Central memory CD8-positive, alpha-beta T cell (primary cell): ENCODE measurements around the gene FAXDC2.

ENCODE experiments used
- ATAC-seq: fragments of 150-1000 bp; cut with Tn5 transposase; replicated peaks from 2 replicates; pipeline ENCODE4 v1.10.0; 2022; ENCODE audit warnings: mild to moderate bottlenecking, moderate FRiP score, moderate number of reproducible peaks; ENCODE audit not compliant: poor library complexity, severe bottlenecking; ENCODE audit errors: extremely low read depth
- DNase-seq, 2 donors: peaks; one replicate each; pipeline ENCODE4 v3.0.0; 2021; ENCODE audit warnings: low spot score in 2 of 2
- H3K27ac Mint-ChIP-seq: one replicate; pipeline ENCODE4 v1.8.0; 2022; ENCODE audit warnings: low read depth, mild to moderate bottlenecking, moderate library complexity, mixed read lengths
- H3K27me3 Mint-ChIP-seq: one replicate; pipeline ENCODE4 v1.8.0; 2022; ENCODE audit warnings: mixed read lengths
- H3K36me3 Mint-ChIP-seq: one replicate; pipeline ENCODE4 v1.8.0; 2022; ENCODE audit warnings: mild to moderate bottlenecking, moderate library complexity, mixed read lengths; ENCODE audit not compliant: insufficient read depth
- H3K4me1 Mint-ChIP-seq: one replicate; pipeline ENCODE4 v1.8.0; 2022; ENCODE audit warnings: mixed read lengths
- H3K4me3 Mint-ChIP-seq: one replicate; pipeline ENCODE4 v1.8.0; 2022; ENCODE audit warnings: mild to moderate bottlenecking, moderate library complexity, mixed read lengths
- H3K9me3 Mint-ChIP-seq: one replicate; pipeline ENCODE4 v1.8.0; 2022; ENCODE audit warnings: mixed read lengths

The FAXDC2 gene

GRCh38 chr5:154850255-154851062, at the start of gene FAXDC2:
FAXDC2 (minus strand) TSS chr5:154850603; CDS start chr5:154838178, 12,425 bp downstream.
- Mint-ChIP-seq H3K27me3 (no peaks in the 10 kb centered on the region), H3K9me3 (no peaks in the 10 kb centered on the region), H3K4me1 (no peaks in the 10 kb centered on the region), H3K36me3 (no peaks in the 10 kb centered on the region), H3K27ac (no peak within 1 kb of the TSS), H3K4me3 (no peak within 1 kb of the TSS)
- DNase-seq: no peak
- ATAC-seq: no peak

- Mint-ChIP-seq H3K9me3 (no peaks in the 10 kb centered on the region), H3K4me3 (no peak overlapping the region), H3K27ac (no peak overlapping the region), H3K27me3 (no peaks in the 10 kb centered on the region), H3K36me3 (peaks cover 61% of the 10 kb centered on the region), H3K4me1 (no peaks in the 10 kb centered on the region)
- no peak for ATAC-seq
- no peak for DNase-seq
These were observed 49.7 kb upstream of the FAXDC2 start for GRCh38 chr5:154900066-154900465.

DNA sequence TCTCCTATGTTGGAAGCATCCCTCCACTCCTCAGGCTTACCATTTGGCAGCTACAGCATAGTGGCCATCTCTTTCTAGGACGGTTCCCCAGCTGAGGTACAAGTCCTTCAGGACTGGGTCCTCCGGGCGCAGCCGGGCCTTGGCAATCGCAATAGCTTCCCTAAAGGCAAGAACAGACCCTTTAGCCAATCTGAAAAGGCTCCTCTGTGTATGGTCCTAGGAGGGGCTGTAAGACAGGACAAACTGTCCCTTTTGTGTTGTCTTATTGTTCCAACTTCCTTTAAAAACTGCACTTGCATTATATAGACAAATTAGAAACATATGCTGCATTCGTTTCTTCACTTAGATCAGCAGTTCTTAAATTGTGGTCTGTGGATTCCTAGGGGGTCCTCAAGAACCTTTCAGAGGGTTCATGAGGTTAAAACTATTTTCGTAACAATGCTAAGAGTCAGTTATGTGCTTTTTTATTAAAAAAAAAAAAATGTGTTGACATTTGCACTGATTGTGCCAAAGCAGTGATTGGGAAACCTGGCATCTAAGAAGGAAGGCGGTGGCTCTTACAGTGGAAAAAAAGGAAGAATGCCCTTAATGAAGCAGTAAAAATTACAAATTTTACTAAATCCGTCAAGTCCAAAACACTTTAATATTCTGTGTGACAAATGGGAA, 48.9 kb upstream of the FAXDC2 start:
- ATAC-seq (no peak), DNase-seq (no peak)
- no peaks in the 10 kb centered on the region for H3K9me3 Mint-ChIP-seq
- H3K4me3 Mint-ChIP-seq: no peak overlapping the region
- no peaks in the 10 kb centered on the region for H3K27me3 Mint-ChIP-seq
- peaks cover 57% of the 10 kb centered on the region for H3K36me3 Mint-ChIP-seq
- H3K4me1 Mint-ChIP-seq: no peaks in the 10 kb centered on the region
- H3K27ac Mint-ChIP-seq: peak overlapping the region; percentile 49

DNA sequence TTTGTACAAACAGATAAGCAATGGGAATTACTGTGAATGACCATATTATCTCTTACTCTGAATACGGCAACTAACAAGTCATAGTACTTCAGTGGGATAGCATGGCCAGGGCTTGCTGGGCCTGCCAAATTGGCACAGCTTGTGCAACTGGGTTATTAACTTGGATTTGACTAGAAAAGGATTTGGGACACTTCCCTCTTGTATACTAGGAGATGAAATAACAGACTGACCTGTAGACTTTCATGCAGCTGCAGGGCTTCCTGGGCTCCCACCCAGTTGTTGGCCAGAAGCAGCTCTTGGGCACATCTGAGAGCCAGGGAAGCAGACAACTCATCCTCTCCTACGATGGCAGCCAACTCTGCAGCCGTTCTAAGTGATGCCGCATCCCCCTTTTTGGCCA, 47.8 kb upstream of the FAXDC2 start:
- H3K27me3 Mint-ChIP-seq: no peaks in the 10 kb centered on the region
- no peaks in the 10 kb centered on the region for H3K9me3 Mint-ChIP-seq
- H3K36me3 Mint-ChIP-seq: peaks cover 57% of the 10 kb centered on the region
- H3K4me3 Mint-ChIP-seq: no peak overlapping the region
- DNase-seq (no peak), ATAC-seq (no peak)
- no peak overlapping the region for H3K27ac Mint-ChIP-seq
- H3K4me1 Mint-ChIP-seq: no peaks in the 10 kb centered on the region

GRCh38 chr5:154896562-154897165, 46.3 kb upstream of the FAXDC2 start:
- Mint-ChIP-seq H3K36me3 (peaks cover 53% of the 10 kb centered on the region), H3K27ac (no peak overlapping the region), H3K4me1 (no peaks in the 10 kb centered on the region), H3K27me3 (no peaks in the 10 kb centered on the region), H3K9me3 (no peaks in the 10 kb centered on the region), H3K4me3 (no peak overlapping the region)
- no peak for DNase-seq
- ATAC-seq: no peak

GRCh38 chr5:154895606-154896561, 45.5 kb upstream of the FAXDC2 start:
- DNase-seq: no peak
- H3K27me3 Mint-ChIP-seq: no peaks in the 10 kb centered on the region
- no peak for ATAC-seq
- H3K4me3 Mint-ChIP-seq: no peak overlapping the region
- H3K27ac Mint-ChIP-seq: no peak overlapping the region
- no peaks in the 10 kb centered on the region for H3K4me1 Mint-ChIP-seq
- H3K36me3 Mint-ChIP-seq: peaks cover 55% of the 10 kb centered on the region
- no peaks in the 10 kb centered on the region for H3K9me3 Mint-ChIP-seq

GRCh38 chr5:154893381-154893780, 43.0 kb upstream of the FAXDC2 start:
- no peak overlapping the region for H3K4me3 Mint-ChIP-seq
- no peaks in the 10 kb centered on the region for H3K27me3 Mint-ChIP-seq
- DNase-seq (no peak), ATAC-seq (no peak)
- H3K4me1 Mint-ChIP-seq: no peaks in the 10 kb centered on the region
- H3K36me3 Mint-ChIP-seq: peaks cover 56% of the 10 kb centered on the region
- no peaks in the 10 kb centered on the region for H3K9me3 Mint-ChIP-seq
- no peak overlapping the region for H3K27ac Mint-ChIP-seq

DNA sequence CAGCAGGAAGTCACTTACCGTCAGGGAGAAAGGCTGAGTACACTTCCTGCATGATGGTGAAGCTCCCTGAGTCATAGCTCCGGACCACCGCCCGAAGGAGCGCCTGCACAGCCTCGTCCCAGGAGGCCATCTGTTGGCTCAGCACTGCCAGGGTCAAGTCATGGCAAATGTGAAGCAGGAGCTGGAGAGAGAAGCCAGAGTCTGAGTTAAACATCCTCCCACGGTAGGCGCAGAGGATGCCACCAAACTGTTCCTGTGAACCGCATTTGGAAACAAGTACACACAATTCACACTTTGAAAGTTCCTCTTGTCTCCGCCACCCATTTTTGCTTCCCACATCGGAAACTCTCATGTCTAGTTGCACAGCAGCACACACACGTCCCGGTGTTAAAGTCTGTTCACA, 42.0 kb upstream of the FAXDC2 start:
- Mint-ChIP-seq H3K27me3 (no peaks in the 10 kb centered on the region), H3K9me3 (no peaks in the 10 kb centered on the region), H3K27ac (no peak overlapping the region), H3K36me3 (peaks cover 55% of the 10 kb centered on the region), H3K4me3 (no peak overlapping the region), H3K4me1 (no peaks in the 10 kb centered on the region)
- DNase-seq: no peak
- no peak for ATAC-seq

DNA sequence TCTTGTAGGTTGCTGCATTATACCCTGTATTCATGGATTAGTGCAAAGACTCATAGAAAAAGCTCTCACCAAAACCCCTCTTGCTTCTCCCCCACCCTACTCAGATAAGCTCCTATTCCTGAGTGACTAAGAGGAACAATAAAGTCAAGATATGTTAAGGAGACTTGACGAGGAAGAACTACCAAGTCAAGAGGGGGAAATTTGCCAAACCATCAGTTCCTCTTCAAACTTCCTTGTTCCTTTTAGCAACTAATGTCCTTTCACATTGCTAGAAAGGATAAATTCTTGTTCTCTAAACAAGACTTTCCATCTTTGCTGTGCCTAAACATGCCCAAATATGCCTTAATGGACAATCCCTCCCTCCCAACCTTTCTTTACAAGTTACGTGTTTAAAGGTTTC, 35.0 kb upstream of the FAXDC2 start:
- Mint-ChIP-seq H3K4me3 (no peak overlapping the region), H3K27ac (no peak overlapping the region), H3K9me3 (peaks cover 20% of the 10 kb centered on the region), H3K27me3 (no peaks in the 10 kb centered on the region), H3K36me3 (peaks cover 25% of the 10 kb centered on the region), H3K4me1 (no peaks in the 10 kb centered on the region)
- ATAC-seq: no peak
- no peak for DNase-seq

- Mint-ChIP-seq H3K36me3 (peaks cover 20% of the 10 kb centered on the region), H3K27ac (no peak overlapping the region), H3K27me3 (no peaks in the 10 kb centered on the region), H3K4me3 (no peak overlapping the region), H3K9me3 (peaks cover 26% of the 10 kb centered on the region), H3K4me1 (no peaks in the 10 kb centered on the region)
- no peak for DNase-seq
- ATAC-seq: no peak
These were observed 34.0 kb upstream of the FAXDC2 start for GRCh38 chr5:154884424-154884823.

DNA sequence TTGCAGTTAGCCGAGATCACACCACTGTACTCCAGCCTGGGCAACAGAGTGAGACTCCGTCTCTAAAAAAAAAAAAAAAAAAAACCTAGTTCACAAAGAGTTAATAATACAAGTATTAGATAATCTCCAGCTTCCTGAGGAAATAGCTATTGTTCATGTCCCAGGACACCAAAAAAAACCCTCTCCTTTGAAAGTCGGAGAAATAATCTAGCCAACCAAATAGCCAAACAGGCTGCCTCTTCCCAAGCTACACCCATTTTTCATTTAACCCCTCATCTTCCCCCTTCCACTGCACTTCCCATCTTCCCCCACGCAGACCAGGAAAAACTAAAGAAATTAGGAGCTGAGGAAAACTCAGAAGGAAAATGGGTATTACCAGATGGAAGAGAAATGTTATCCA, 31.6 kb upstream of the FAXDC2 start:
- ATAC-seq: no peak
- Mint-ChIP-seq H3K9me3 (peaks cover 30% of the 10 kb centered on the region), H3K4me1 (no peaks in the 10 kb centered on the region), H3K36me3 (peaks cover 10% of the 10 kb centered on the region), H3K27ac (no peak overlapping the region), H3K4me3 (no peak overlapping the region), H3K27me3 (no peaks in the 10 kb centered on the region)
- no peak for DNase-seq

DNA sequence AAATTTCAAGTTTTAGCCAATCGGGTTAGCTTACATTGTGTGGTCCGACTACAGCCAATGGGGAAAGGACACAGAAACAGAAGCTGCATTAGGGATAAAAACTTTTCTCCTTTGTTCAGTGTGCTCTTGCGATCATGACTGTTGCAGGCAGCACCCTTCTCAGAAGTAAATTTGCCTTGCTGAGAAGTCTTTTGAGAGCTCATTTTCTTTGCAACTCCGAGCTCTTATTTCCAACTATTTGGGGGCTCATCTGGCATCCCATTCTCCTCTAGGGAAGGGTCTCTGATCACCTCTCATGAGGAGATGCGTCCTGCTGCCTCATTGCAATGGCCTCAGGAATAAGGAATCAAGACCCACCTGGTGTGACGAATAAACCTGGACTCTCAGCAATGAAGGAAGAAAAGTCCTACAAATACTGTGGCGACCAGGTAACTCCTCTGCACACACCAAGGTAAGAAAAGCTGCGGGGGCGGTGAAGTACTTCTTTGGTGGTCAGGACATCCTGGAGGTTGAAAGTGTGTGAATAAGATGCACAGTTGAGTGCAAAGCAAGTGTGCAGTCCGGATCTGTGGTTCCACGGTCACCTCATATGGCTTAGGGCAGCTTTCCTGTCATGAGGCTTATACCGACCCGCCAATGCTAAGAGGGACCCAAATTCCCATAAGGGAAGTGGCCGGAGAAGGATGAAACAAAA, 28.4 kb upstream of the FAXDC2 start:
- no peak for DNase-seq
- Mint-ChIP-seq H3K27ac (no peak overlapping the region), H3K9me3 (peaks cover 12% of the 10 kb centered on the region)

More for the DNA sequence above, 28.4 kb upstream of the FAXDC2 start:
- H3K36me3 Mint-ChIP-seq: peaks cover 28% of the 10 kb centered on the region
- ATAC-seq: no peak
- no peak overlapping the region for H3K4me3 Mint-ChIP-seq
- H3K4me1 Mint-ChIP-seq: no peaks in the 10 kb centered on the region
- no peaks in the 10 kb centered on the region for H3K27me3 Mint-ChIP-seq
